ENCODE results near the gene NIPBL. TPM values are rescaled to one million over a fixed set of nuclear protein-coding genes. Genes with fewer than 3 reads are reported as not detected.

NIPBL gene
- total and polyA plus RNA-seq, 2 of the 8 experiments (the other 6 are each of a cell fraction or from before 2014, with no cell fraction given): 21.1 to 53.5 TPM

DNA sequence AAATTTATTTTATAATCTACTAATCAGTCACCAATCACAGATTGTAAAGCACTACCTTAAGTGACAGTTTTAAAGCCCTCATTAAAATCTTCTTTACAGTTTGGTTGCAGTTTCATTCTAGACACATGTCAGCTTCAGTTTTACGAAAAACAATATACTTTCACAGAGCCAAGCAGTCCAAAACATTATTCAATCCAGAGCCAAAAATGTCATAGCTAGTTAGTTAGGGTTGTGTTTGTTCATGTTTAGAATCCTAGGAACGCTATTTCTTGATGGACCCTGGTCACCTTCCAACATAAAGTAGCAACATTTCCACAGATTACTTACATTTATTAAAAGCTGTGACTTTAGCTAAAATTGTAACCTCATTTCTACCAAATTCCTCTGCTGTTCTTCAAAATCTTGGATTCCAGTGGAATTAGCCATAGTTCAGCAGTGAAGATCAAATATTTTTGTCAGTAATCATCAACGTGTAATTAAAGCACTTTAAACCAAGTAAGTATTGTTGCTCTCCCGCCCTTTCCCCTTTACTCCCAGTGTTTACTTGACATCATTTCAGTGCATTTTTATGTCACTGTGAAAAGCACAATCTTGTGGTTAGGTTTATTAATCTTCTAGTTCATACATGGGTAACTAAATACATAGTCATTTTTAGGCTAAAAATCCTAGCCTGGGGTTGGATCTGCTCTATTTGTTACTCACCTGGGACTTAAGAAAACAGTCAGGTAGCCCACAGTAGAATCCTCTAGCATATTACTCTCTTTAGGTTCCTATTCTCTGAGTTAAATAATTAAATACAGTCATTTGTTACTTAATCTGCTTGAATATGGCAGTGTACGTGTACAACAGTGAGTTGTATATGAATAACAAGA lies 74.3 kb downstream of the NIPBL start:
- no peak overlapping the region for H2AK5ac ChIP-seq (ENCODE audit: low read depth, low read length)
- no peaks in the 10 kb centered on the region for H3K79me1 ChIP-seq (ENCODE audit: low read depth, low read length)
- no peak overlapping the region for H2BK120ac ChIP-seq (replicated peaks; ENCODE audit: low read depth, low read length)
- H3K27me3 ChIP-seq (replicated peaks in 1 of 4; ENCODE audit: control insufficient read depth in 3 of 4, extremely low read depth in 1 of 4, insufficient read depth in 3 of 4, low read length in 3 of 4): no peaks in the 10 kb centered on the region
- H3K36me3 ChIP-seq (ENCODE audit: control insufficient read depth in 2 of 4, insufficient read depth in 4 of 4, low read length in 3 of 4): peaks cover 0 to 5% (median 1%) of the 10 kb centered on the region in 4 experiments; a peak in 2 of 8 replicates
- FAIRE-seq (no peak), DNase-seq (ENCODE audit: low read depth in 1 of 2, low spot score in 2 of 2) (no peak)
- no peaks in the 10 kb centered on the region for H3K9me3 ChIP-seq (ENCODE audit: insufficient read depth in 2 of 2, low read depth in 1 of 2, low read length in 1 of 2)
- no peak overlapping the region for H3K4ac ChIP-seq (replicated peaks; ENCODE audit: insufficient read length, low read depth, low read length)
- ChIA-PET POLR2A (ENCODE audit: partially characterized antibody) (no interaction called here), CTCF (ENCODE audit: partially characterized antibody) (interaction anchor here (1.0 kb wide), 1 partner anchor 54 kb away, joined by 3 read pairs; no protein-coding TSS in a partner anchor)
- no peak overlapping the region for H3K4me3 ChIP-seq (ENCODE audit: extremely low read depth in 1 of 4, insufficient read depth in 2 of 4, low read depth in 3 of 4, low read length in 4 of 4)
- H2BK15ac ChIP-seq (ENCODE audit: low read length): no peak overlapping the region
- no peak overlapping the region for H3K4me2 ChIP-seq (ENCODE audit: insufficient read depth in 1 of 2, low read depth in 2 of 2, low read length in 2 of 2)
- no peak overlapping the region for H4K91ac ChIP-seq (replicated peaks; ENCODE audit: insufficient read length, low read length)
- H4K8ac ChIP-seq (ENCODE audit: extremely low read depth, insufficient read depth, low read length): no peak overlapping the region
- WGBS, 2 experiments (ENCODE audit: extremely low coverage in 1 of 2, insufficient coverage in 1 of 2, insufficient read length in 1 of 2, insufficient replicate concordance in 2 of 2, low coverage in 1 of 2, low lambda C conversion rate in 2 of 2, missing lambda C conversion rate in 1 of 2): 86% methylated on average over 5 of the region's 5 CpGs; no CpG with 5 or more reads in 1 of the 2 experiments
- H2BK20ac ChIP-seq (ENCODE audit: low read length): no peak overlapping the region
- H3K23ac ChIP-seq (ENCODE audit: insufficient read length): no peak overlapping the region
- no peak overlapping the region for H3K56ac ChIP-seq (replicated peaks; ENCODE audit: insufficient read length, low read depth, low read length)
- H3K79me2 ChIP-seq (ENCODE audit: control insufficient read depth in 1 of 2, insufficient read depth in 2 of 2, low read length in 2 of 2): peaks cover 0 to 82% of the 10 kb centered on the region in 2 experiments; a peak in 2 of 4 replicates
- H3K27ac ChIP-seq (ENCODE audit: low read depth, low read length): no peak overlapping the region
- no peaks in the 10 kb centered on the region for H3K23me2 ChIP-seq (ENCODE audit: low read depth, low read length)
- H3K9ac ChIP-seq (replicated peaks in 1 of 4; ENCODE audit: extremely low read depth in 1 of 4, low read depth in 3 of 4, low read length in 3 of 4): no peak overlapping the region
- no peaks in the 10 kb centered on the region for H3K4me1 ChIP-seq (replicated peaks in 1 of 4; ENCODE audit: control insufficient read depth in 3 of 4, insufficient read depth in 4 of 4, low read length in 3 of 4)
- no peak overlapping the region for H3K14ac ChIP-seq (ENCODE audit: insufficient read length)
- H4K5ac ChIP-seq (ENCODE audit: insufficient read length, low read depth, low read length): no peak overlapping the region
- H2BK5ac ChIP-seq (ENCODE audit: low read depth, low read length): no peak overlapping the region
- no peak overlapping the region for H2AFZ ChIP-seq (ENCODE audit: low read length)
- H4K20me1 ChIP-seq (replicated peaks in 1 of 2; ENCODE audit: control insufficient read depth in 1 of 2, insufficient read depth in 2 of 2, low read length in 2 of 2): peaks cover 0 to 1% of the 10 kb centered on the region in 2 experiments
- H3K18ac ChIP-seq (ENCODE audit: extremely low read depth, low read length): no peak overlapping the region
- no peak overlapping the region for H2BK12ac ChIP-seq (ENCODE audit: low read depth, low read length)
- TF ChIP-seq RXRA (IDR thresholded peaks at IDR 0.05; ENCODE audit: insufficient read depth, low read depth, low read length) (no peak), ASH2L (IDR thresholded peaks at IDR 0.05; ENCODE audit: low read length) (no peak), NRF1 (IDR thresholded peaks at IDR 0.05; ENCODE audit: low read depth, low read length) (no peak), KDM1A (IDR thresholded peaks at IDR 0.05; ENCODE audit: borderline replicate concordance, low read length) (no peak), KDM5A (IDR thresholded peaks at IDR 0.05; ENCODE audit: low read length) (no peak), BCL11A (IDR thresholded peaks at IDR 0.05; ENCODE audit: low read depth in 2 of 2, low read length in 2 of 2) (no peak), SP2 (IDR thresholded peaks at IDR 0.05; ENCODE audit: low read length) (no peak), CTCF (IDR thresholded peaks at IDR 0.05; ENCODE audit: control extremely low read depth in 1 of 3, insufficient read depth in 1 of 3, low read depth in 1 of 3, low read length in 3 of 3) (no peak)
- TF ChIP-seq, protein P1, sequence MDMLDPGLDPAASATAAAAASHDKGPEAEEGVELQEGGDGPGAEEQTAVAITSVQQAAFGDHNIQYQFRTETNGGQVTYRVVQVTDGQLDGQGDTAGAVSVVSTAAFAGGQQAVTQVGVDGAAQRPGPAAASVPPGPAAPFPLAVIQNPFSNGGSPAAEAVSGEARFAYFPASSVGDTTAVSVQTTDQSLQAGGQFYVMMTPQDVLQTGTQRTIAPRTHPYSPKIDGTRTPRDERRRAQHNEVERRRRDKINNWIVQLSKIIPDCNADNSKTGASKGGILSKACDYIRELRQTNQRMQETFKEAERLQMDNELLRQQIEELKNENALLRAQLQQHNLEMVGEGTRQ (IDR thresholded peaks at IDR 0.05; ENCODE audit: low read length): no peak

All from H1 (cell line).